ACC112 (cell line): ENCODE measurements around the gene GORASP1.

Experiments used
- H2AFZ ChIP-seq: fragments of 200-600 bp; sonication (generic); one replicate; pipeline ENCODE4 v1.6.0; 2017; ENCODE audit warnings: antibody characterized with exemption, low read length; ENCODE audit not compliant: unreplicated experiment
- H3K27ac ChIP-seq: fragments of 200-600 bp; sonication (generic); 2 replicates; pipeline ENCODE4 v1.5.1; 2014; ENCODE audit warnings: low read depth, mild to moderate bottlenecking, antibody characterized with exemption, low read length, moderate library complexity
- H3K27me3 ChIP-seq: fragments of 200-600 bp; sonication (generic); 2 replicates; pipeline ENCODE4 v1.6.1; 2014; ENCODE audit warnings: mild to moderate bottlenecking, antibody characterized with exemption, low read length, moderate library complexity, mixed read lengths; ENCODE audit not compliant: insufficient read depth
- H3K36me3 ChIP-seq: fragments of 200-600 bp; sonication (generic); 2 replicates; pipeline ENCODE4 v1.6.1; 2016; ENCODE audit warnings: mild to moderate bottlenecking, antibody characterized with exemption, low read length, moderate library complexity, mixed read lengths; ENCODE audit not compliant: insufficient read depth
- H3K4me1 ChIP-seq: fragments of 200-600 bp; sonication (generic); one replicate; pipeline ENCODE4 v1.6.1; 2016; ENCODE audit warnings: low read length, mixed read lengths; ENCODE audit not compliant: insufficient read depth, unreplicated experiment, control insufficient read depth
- H3K4me3 ChIP-seq: fragments of 200-600 bp; sonication (generic); 2 replicates; pipeline ENCODE4 v1.5.1; 2014; ENCODE audit warnings: mild to moderate bottlenecking, low read depth, low read length
- H3K79me2 ChIP-seq: fragments of 200-600 bp; sonication (generic); one replicate; pipeline ENCODE4 v1.6.0; 2016; ENCODE audit warnings: low read length; ENCODE audit not compliant: control insufficient read depth, unreplicated experiment, insufficient read depth

Gene GORASP1

DNA sequence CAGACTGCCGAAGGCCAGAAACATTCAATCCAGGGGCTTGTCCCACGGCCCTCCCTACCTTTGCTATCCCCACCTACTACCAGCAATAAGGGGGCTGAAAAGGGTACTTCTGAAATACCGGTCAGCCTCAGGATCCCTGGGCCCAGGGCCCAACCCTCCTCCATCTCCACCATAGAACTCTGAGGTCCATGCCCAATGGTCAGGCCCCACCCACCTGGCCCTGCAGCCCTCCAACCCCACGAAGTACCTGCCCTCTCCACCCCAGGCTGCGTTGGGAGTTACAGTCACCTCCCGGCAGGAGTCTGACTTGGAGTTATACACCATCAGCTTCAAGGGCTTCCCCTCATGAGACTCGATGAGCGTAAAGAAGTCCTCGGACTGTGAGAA is 6.9 kb downstream of the GORASP1 start:
- peaks cover 4% of the 10 kb centered on the region for H3K4me1 ChIP-seq
- H3K36me3 ChIP-seq, result no peaks in the 10 kb centered on the region; the same call in 1 of the 2 replicates
- no peak overlapping the region for H3K27ac ChIP-seq
- no peak overlapping the region for H3K4me3 ChIP-seq
- H2AFZ ChIP-seq, result no peak overlapping the region
- no peaks in the 10 kb centered on the region for H3K27me3 ChIP-seq
- H3K79me2 ChIP-seq, result peaks cover 21% of the 10 kb centered on the region

DNA sequence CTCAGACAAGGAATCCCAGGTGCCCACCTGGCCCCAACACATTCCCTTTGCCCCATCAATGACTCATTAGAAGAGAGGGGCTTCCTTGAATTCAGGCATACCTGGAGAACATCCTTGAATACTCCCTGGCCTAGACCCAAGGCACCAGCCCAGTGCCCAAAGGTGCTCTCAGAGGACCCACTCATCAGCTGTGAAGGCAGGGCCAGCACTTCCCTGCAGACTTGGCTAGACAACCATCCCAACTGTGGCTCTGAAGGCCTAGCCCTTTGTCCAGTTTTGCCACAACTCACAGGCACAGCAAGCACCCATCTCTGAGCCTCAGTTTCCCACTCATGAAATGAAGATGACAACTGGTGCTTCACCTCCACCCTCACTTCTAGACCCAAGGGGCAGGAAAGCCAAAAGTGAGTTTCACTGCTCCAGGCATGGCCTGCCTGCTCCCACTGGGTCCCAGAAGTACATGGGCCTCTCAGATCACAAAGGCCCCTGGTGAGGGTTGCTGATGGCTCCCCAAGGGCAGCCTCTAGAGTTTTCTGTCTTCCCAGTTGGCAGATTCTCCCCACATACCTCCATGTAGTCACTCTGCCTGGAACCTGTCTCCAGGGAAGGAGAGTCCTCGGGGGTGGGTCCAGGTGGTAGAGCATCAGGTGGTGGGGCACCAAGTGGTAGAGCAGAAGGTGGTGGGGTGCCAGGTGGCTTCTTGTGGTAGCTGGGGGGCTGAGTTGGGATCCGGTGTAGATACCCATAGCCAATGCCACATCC is 7.5 kb downstream of the GORASP1 start:
- Histone ChIP-seq H3K79me2 (peaks cover 15% of the 10 kb centered on the region), H3K36me3 (peaks cover 5% of the 10 kb centered on the region), H2AFZ (no peak overlapping the region), H3K4me3 (no peak overlapping the region), H3K4me1 (no peaks in the 10 kb centered on the region), H3K27ac (no peak overlapping the region), H3K27me3 (no peaks in the 10 kb centered on the region)

DNA sequence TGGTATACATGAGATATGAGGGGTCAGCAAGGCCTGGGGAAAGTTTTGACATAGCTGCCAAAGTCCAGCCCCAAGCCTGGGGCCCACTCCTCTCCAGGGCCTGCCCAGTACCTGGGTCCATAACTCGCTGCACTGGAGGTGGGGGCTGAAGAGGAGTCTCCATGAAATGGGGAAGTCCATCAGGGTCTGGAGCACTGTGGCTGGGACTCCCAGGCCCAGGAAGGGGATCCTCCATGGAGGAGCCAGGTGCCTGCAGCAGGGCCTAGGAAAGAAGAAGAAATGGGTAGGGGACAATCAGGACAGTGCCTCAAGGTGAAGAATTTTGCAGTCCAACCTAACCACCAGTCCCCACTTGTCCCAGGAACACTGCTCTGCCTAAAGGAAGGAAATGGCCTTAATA is 8.2 kb downstream of the GORASP1 start:
- H2AFZ ChIP-seq, result no peak overlapping the region
- no peak overlapping the region for H3K27ac ChIP-seq
- peaks cover 9% of the 10 kb centered on the region for H3K79me2 ChIP-seq
- no peak overlapping the region for H3K4me3 ChIP-seq
- H3K36me3 ChIP-seq, result peaks cover 12% of the 10 kb centered on the region
- no peaks in the 10 kb centered on the region for H3K27me3 ChIP-seq
- H3K4me1 ChIP-seq, result no peaks in the 10 kb centered on the region

DNA sequence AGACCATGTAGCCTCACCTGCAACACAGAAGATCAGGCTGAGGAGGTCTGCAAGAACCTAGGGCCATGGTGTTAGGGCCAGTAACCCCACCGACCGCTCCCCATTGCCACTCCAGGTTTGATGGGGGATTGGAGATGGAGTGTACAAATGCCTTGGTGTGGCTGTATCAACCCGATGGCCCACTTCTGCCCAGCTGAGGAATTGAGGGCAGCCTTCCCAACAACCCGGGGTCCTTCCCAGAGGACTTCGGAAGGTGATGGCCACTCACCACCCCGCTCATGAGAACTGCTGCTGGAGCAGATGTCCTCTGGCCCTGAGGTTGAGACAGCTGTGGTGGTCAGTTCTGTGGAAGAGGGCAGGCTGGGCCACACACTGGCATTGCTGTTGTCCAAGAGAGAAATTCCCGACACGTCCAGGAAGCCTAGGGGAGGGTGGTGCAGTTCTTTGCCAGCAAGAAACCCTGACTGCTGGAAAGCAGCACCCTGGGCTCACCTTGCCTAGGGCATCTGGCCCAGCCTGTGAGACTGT is 8.9 kb downstream of the GORASP1 start:
- H3K36me3 ChIP-seq, result peaks cover 13% of the 10 kb centered on the region
- H3K79me2 ChIP-seq, result peaks cover 4% of the 10 kb centered on the region
- no peaks in the 10 kb centered on the region for H3K4me1 ChIP-seq
- no peak overlapping the region for H2AFZ ChIP-seq
- H3K27me3 ChIP-seq, result no peaks in the 10 kb centered on the region
- no peak overlapping the region for H3K4me3 ChIP-seq
- no peak overlapping the region for H3K27ac ChIP-seq

DNA sequence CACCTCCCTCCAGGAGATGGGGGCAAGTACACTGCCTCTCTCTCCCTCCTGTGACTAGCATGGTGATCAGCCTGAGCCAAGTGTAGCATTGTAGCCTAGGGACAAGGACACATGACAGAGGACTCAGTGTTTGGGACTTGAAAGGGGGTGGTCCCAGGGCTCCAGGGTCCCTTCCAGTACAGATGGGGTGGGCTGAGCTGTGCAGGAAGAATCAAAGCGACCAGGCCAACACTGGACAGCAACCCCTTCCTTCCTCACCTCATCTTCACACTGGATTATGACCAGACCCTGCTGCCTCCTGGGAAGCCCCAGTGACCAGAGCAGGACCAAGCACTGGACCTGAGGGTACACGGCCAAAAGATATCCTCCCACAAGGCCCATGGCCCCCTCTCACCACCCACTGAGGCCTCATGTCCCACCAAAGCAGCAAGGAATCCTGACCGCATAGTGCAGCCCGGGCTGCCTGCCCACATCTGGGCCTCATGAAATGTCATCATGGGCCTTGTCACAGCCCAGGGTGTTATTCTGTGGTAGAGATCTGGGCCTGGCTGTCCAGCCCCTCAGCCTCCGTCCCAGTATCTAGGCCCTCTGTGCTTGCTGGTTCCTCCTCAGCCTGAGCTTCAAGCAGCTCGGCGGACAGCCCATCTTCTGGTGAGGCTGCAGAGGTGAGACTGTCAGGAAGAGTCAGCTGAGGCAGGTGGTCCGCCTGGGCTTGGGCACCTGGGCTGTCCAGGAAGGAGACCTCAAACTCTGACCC is 9.5 kb downstream of the GORASP1 start:
- Histone ChIP-seq H3K27me3 (no peaks in the 10 kb centered on the region), H2AFZ (no peak overlapping the region), H3K4me3 (no peak overlapping the region), H3K79me2 (no peaks in the 10 kb centered on the region), H3K4me1 (no peaks in the 10 kb centered on the region), H3K36me3 (peaks cover 13% of the 10 kb centered on the region), H3K27ac (no peak overlapping the region)

DNA sequence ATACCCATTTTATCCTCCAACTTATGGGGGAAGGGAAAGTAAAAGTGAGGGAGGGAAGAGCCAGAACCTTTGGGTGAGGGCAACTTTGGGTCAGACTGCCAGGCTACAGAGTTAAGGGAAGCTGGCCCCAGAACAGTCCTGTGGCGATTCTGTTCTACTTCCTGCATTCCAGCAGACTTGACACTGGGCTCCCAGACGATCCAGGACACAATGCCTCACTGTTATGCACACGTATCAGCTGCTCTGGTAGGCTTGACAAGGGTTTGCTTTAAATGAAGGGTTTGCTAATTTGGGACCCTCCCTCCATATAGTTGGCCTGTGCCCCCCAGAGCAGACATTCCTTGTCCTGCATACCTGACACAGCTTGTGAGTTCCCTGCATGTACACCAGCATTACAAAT is 10.7 kb downstream of the GORASP1 start:
- no peak overlapping the region for H3K4me3 ChIP-seq
- H3K27ac ChIP-seq, result no peak overlapping the region
- H2AFZ ChIP-seq, result no peak overlapping the region
- peaks cover 16% of the 10 kb centered on the region for H3K36me3 ChIP-seq
- H3K79me2 ChIP-seq, result no peaks in the 10 kb centered on the region
- no peaks in the 10 kb centered on the region for H3K4me1 ChIP-seq
- H3K27me3 ChIP-seq, result no peaks in the 10 kb centered on the region

DNA sequence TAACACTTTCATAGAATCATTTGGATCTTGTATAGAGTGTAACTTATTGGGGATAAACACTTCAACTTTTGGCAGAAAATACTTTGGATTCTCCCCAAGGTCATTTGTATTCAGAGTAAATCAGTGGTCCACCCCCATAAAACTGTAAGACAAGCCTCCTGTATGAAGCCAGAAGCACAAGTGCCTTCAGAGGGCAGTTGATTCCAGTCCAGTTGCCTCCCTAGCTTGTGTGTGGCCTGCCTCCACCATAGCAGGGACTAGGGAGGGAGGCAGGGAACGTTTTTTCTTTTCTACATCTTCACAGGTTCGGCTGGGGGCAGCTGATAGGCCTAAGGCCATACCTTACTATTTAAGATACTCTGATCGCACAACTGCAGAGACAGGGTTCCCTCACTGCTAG is 11.6 kb downstream of the GORASP1 start:
- Histone ChIP-seq H3K79me2 (no peaks in the 10 kb centered on the region), H3K4me3 (no peak overlapping the region), H3K27ac (no peak overlapping the region), H3K4me1 (no peaks in the 10 kb centered on the region), H3K27me3 (no peaks in the 10 kb centered on the region), H2AFZ (no peak overlapping the region), H3K36me3 (peaks cover 18% of the 10 kb centered on the region)

DNA sequence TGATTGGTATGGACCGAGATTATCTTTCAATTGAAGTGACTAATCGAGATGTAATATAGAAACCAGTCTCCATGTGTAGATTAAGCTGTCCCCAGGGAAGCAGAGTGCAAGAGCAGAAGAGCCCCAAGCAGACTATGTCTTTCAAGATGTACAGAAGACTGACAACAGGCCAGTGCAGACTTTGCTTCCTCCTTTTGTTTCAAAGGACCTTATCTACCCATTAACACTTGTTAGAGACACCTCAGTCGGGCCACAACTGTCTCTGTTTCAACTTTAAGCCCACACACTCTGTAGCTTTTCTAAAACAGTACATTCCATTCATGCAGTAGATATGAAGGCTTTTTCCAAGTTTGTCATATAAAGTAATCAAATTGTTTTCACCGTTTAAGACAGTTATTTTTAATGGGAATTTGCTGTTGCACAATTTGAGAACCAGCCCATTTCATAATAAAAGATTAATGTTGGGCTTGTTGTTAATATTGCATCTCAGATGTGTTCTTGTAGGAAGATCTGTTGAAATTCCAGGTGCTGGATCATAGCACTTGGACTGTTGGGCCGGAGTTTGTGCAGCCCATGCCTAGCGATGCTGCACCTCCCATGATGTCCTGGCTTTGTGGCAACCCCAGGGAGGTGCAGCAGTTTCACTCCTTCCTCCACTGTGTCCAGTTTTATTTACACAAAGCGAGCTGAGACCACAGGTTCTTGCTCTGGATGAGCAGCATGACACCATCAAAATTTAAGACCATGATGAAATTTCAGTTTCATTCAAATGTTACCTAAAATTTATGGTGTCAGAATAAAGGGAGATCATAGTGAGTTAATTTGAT is 12.4 kb downstream of the GORASP1 start:
- no peak overlapping the region for H3K27ac ChIP-seq
- H3K4me3 ChIP-seq, result no peak overlapping the region
- peaks cover 22% of the 10 kb centered on the region for H3K36me3 ChIP-seq
- no peaks in the 10 kb centered on the region for H3K79me2 ChIP-seq
- H3K4me1 ChIP-seq, result no peaks in the 10 kb centered on the region
- H2AFZ ChIP-seq, result no peak overlapping the region
- H3K27me3 ChIP-seq, result no peaks in the 10 kb centered on the region

DNA sequence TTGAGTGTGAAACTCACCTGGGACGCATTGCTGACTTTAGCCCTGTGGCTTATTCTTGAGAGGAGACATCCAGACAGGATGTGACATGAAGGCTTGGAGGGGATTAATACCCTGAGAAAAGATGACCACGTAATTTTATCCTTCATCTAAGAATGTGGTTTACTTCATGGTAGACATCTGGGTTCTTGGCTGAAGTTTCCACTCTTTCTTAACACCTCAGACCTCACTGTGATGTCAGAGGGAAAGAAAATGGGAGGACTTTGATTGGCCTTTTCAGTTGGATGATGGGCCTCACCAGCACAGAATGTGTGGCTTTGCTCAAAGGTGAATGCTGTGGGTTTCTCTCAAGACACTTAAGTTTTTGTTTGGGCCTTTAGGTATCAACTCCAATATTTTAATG is 16.5 kb downstream of the GORASP1 start:
- Histone ChIP-seq H3K36me3 (peaks cover 35% of the 10 kb centered on the region), H3K4me1 (no peaks in the 10 kb centered on the region), H3K27me3 (no peaks in the 10 kb centered on the region), H3K79me2 (no peaks in the 10 kb centered on the region), H3K27ac (no peak overlapping the region), H2AFZ (no peak overlapping the region), H3K4me3 (no peak overlapping the region)

DNA sequence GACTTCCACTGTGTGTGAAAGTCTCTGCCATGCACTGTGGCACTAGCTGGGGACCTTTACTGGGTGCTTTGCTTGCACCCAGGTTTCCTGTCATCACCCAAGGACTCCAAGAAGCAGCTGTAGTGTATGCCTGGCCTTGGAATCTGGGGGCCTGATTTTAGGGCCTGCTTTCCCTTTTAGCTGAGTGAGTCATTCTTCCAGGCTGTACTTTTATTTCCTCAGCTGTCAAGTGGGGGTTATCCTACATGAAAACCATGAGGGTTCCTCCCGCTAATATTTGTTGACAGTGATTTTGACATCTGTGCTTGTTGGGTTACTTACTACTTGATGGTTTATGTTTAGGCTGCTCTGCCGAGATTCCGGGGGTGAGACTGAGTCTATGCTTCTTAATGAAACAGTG is 18.5 kb downstream of the GORASP1 start:
- no peaks in the 10 kb centered on the region for H3K27me3 ChIP-seq
- H3K36me3 ChIP-seq, result peaks cover 29% of the 10 kb centered on the region
- H3K27ac ChIP-seq, result no peak overlapping the region
- H3K79me2 ChIP-seq, result no peaks in the 10 kb centered on the region
- no peaks in the 10 kb centered on the region for H3K4me1 ChIP-seq
- H3K4me3 ChIP-seq, result no peak overlapping the region
- H2AFZ ChIP-seq, result no peak overlapping the region
